NCI-H345 treated with DMSO at 0.1 percent for 48 hours (cell line): ENCODE results near the gene USH1C.

Experiments used
- DNase-seq: peaks from one replicate; lab custom pipeline; 2025; ENCODE audit not compliant: unreplicated experiment; lab: John Stamatoyannopoulos, UW

Gene USH1C

DNA sequence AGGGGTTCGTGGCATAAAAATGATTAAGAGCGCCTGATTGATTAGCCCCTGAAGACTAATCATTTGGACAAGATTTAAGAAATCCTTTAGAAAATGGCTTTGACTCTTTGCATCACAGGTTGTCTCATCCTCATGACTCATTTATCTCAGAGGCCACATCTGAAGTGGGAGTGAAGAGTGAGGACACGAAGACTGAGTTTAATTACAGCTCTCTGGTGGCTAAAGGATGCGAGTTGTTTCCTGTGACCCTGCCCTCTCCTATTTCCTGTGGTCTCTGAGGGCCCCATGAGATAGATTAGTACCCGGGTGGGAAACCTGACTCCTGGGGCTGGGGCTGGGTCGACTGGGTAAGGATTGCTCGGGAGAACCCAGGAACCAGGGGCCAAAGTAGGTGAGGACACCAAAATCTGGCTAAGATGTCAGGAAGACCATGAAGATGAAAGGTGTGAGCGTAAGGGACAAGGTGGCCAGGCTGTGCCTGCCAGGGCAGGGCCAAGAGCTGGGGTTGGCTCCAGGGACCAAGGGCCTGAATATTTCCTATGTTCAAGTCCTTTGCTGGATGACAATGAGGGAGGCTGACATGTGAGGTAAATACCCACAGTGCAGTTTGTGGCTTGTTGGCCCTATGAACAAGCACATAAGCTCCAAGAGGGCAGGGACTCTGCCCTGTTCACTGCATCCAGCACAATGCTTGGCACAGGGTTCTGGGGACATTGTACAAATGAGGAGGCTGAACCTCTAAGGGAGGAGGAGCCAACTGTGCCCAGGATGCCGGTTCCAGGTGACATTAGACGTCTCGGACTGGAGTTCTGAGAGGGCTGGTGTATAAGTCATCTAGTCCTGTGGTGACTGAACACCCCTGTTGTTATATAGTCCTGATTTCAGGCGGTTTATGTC lies 6.5 kb upstream of the USH1C start:
- DNase-seq: no peak

DNA sequence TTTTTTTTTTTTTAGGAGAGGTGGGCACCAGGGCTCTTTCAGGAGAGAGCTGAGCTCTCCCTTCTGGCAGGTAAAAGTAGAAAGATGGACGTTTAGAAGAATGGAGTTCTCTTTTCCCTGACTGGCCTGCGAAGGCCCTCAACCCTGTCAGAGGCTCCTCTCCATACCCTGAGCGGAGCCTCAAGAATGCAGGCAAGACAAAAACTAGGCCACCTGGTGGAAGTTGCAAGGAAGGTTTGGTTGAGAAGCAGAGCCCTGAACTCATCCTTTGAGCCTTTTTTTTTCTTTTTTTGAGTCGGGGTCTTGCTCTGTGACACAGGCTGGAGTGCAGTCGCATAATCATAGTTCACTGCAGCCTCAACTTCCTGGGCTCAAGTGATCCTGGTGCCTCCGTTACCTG lies 4.2 kb upstream of the USH1C start:
- DNase-seq: no peak

DNA sequence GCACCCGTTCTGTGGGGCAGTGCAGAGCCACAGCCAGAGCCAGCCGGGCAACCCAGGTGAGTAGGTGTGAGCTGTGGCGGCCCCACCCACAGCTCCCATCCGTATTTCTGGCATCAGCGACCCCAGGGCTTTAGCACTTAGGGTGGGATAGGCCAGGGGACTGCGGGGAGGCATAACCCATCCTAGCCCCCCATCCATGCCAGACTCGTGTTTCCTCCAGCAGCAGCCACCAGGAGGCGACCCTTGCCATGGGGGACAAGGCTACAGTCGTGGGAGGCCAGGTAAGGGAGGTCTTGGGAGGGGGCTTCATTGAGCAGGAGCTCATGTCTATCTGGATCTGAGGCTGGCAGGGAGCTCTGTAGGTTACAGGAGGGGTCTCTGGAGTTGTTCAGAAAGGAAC lies 3.7 kb upstream of the USH1C start:
- no peak for DNase-seq

DNA sequence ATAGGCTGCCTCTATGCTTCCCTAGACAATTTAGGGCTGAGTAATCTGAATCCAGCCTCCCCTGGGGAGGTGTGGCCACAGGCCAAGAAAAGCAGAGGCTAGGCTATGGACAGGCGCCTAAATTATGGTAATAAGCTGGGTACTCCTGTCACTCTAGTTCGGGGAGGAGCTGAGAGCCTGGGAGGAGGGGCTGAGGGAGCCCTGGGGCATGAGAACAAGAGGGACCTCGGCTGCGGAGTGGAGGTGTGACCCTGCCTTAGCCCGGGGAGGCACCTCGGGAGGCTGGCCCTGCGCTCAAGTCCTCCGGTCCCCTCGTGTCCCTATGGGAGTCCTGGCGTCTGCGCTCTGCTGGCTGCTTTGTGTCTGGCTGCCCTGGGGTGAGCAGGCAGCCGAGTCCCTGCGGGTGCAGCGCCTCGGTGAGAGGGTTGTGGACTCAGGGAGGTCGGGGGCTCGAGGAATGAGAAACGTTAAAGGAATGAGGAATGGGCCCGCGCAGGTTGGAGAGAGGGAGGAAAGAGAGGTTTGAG lies 2.9 kb upstream of the USH1C start, which contains the start of gene OTOG:
TSS of gene OTOG (plus strand) at position 209 of the 527 bp plus-strand sequence. CDS start at position 323, 114 bp downstream.
- peak; percentile 43 for DNase-seq

DNA sequence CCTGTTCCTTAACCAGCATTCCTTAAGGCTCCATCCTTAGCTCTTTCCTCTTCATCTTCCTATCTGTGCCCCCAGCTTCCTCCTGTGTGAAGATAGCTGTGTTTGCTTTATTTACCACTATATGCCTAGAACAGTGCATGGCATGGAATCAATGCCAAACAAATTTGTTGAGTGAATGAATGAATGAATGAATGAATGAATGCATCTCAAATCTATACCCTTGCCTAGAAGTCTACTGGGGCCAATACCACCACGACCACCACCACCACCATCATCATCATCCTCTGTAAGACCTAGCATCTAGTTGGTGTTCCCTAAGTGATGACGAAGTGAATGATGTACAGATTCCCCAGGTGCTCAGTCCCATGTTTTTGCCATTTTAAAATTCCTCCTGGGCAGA lies 2.0 kb upstream of the USH1C start:
- no peak for DNase-seq

DNA sequence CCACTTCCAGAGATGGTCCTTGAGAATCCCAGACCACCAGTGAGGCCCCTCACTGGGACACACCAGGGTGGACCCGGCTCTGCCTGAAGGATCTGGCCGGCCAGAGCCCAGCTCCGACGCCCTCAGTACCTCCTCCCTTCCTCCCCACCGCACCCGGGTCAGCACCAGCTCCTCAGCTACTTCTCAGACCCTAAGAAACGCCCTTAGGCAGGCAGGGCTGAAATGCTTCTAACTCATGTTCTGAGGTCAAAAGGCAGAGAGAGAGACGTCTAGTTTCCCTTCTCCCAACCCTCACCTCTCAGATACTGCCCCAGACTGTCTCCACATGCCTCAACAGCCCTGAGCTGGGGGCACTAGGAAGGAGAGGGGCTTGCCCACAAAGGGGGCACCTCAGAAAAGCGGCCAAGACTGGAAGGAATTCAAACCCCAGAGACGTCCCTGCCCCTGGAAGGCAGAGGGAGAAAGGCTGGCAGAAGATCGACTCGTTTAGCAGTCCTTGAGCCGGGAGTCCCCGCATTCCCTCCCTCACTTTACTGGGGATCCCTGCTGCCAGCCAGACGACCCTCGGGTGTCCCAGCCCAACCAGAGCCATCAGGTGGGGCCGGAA lies 539 bp downstream of the USH1C start:
- no peak for DNase-seq

DNA sequence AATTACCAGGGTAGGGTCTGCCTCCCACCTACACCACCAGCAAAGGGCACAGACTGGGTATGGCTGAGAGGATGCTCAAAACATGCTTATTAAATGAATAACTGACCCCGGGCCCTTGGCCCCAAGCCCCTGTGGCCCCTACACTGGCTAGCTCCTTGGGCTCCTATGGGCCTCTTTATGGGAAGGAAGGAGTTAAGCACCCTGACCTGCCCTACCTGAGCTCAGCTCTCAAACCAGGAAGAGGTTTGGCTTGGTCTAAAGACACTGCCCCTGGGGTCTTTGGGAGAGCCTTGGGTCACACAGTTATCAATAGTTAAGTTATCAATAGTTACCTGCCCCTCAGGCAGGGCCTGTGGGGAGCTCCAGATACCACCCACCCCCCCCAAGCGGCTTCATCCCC lies 1.2 kb downstream of the USH1C start:
- no peak for DNase-seq

DNA sequence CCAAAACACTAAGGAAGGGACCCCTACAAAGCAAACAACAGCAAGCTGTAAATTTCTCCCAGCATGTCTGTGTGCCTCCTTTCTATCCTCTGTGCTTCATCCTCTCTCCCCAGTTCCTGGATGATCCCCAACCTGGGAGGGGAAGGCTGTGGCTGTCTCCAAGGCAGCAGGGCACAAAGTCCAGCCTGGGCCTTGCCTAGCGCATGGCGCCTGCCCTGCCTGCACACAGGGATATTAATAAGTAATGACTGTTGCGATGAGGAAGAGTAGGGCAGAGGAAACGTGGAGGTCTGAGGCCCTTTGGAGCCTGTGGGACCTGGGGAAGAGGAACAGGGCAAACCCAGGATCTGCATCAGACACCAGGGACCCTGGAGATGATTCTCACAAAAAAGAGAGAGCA lies 2.0 kb downstream of the USH1C start:
- DNase-seq: no peak

DNA sequence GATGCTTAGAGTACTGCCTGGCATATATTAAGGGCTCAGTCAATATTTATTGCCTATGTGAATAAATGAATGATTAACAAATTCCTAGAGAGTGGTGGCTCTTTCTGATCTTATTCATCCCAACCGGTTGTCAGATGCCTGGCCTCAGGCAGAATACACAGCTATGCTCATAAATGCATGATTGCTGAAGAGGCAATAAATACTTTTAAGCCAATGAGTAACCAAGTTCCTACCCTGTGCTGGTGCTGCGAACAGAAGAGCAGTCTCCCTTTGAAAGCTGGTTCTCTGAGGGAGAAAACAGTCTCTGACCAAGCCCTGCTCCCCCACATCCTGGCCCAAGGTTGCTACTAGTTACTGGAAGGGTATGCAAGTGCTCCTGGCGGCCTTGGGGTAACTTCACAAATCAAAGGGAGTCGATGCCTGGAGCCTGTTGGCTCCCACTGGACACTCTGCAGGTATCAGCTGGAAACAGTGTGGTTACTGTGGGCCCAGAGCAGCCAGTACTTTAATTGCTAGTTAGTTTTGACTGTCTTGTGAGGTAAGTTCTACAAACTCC lies 2.8 kb downstream of the USH1C start:
- no peak for DNase-seq

DNA sequence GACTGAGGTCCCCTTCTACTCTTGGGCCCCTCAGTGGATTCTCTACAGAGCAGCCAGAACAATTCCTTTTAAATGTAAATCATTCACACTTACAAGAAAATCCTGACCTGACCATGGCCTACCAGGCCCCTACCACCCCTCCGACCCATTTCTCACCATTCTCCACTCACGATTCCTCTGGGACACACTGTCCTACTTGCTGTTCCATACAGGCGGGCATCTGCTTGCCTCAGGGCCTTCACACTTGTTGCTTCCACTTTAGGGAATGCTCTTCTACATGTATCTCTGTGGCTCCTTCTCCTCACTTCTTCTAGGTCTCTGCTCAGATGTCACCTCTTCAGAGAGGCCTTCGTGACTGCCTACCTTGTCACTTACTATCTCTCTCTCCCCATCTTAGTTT lies 3.4 kb downstream of the USH1C start:
- no peak for DNase-seq

DNA sequence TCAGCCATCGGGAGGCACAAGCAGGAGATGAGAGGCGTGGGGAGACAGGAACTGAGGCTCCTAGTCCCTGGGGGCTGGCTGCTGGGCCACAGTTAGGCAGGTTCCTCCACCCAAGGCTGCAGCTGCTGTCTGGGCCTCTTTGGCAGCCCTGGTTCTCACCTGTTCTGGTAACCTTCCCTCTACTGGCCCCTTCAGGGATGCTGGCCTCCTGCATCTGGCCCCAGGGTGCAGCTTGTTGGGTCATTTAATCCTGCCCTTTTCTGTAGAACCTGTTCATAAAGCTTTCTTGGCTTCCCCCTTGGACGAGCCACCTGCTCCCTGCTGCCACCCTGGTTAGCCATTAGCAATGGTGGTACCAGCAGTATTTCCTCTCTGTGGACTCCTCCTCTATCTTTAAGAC lies 5.5 kb downstream of the USH1C start:
- no peak for DNase-seq

DNA sequence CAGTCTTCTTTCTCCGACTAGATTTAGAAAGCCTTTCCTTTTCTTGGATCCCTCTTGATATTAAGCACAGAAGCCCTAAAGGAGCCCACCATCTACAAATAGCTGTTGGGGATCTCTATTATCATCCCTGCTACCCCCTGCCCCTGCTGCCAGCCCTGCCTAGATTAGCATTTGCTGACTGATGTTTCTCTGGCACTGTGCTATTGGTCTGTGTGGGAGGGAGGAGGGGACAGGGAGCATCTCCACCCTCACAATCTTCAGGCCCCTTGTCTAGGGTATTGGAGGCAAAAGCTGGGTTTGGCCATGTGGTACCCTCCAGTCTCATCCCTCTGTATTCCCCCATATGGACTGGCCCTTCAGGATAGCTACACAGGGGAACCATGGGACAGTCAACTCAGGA lies 6.2 kb downstream of the USH1C start:
- DNase-seq: no peak

DNA sequence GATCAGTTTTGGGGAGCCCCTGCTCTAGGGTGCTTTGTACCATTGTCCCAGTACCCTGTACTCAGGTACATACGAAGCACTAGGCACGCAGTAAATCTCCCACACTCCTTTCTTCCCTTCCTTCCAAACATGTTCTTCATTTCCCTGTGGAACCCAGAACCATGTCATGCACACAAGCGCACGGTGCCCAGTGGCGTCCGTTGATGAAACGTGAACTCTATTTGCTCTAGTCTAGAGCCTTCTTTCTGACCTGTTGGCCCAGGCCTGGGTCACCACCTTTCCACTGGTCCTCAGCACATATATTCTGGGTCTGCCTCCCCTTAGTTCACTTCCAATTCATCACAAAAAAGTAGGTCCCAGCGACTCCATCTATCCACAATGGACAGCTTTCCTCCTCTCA lies 7.0 kb downstream of the USH1C start:
- no peak for DNase-seq

DNA sequence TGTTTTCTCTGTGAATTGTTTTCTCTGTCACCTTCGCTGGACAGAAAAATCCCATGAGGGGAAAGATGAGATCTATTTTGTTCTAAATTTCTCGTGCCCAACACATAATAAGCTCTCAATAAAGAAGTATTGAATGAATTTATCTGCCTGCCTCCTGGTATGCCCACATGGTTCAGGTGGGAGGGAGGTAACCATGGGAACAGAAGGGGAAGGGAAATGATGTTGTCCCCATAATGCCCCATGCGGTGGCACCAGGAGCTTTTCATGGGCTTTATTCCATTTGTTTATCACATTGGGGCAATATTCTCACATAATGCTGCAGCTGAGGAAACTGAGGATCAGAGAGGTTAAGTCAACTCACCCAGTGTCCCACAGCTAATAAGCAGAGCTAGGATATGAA lies 8.7 kb downstream of the USH1C start:
- no peak for DNase-seq

DNA sequence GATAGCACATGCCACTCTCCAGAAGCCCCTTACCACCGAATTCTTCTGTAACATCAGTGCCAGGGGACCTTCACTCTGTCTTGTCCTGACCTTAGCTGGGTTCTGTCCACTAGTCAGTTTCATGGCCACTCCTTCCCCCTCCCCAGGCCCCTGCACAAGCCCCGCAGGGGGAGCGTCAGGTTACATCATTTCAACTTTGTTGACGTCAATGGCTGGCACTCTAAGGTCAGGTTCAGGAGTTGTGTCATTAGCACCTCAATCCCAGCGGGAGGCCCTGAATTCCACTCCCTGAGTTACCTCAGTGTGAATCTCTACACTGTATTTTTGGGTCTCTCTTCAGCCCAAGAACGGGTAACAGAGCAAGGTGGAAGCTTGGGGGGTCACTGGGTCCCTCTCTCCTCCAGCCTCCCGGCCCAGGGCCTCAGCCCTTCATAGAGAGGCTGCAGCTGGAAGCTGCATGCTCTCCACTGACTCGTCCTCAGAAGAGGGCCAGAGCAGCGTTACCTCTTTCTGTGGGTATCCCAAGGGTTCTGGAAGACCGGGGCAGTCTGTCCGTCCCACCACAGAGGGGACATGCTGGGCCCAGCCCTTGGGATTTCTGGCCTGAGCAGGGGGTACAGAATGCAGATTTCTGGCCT lies 10.3 kb downstream of the USH1C start:
- DNase-seq: no peak

DNA sequence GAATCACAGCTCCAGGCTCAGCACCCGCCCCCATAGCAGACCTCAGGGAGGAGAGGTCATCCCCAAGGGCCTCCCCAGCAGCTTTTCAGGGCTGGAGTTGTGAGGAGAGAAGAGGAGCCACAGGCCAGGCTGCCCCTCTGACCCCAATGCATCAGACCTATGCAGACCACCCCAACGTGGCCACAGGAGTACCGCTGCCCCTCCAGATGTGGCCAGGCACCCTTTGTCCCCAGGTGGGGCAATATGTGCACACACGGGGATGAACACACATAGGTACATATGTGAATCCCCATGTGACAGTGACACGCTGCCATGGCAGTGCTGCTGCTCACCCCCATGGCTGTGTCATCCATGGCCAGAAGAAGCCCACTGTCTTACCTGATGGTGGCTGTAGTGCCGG lies 10.9 kb downstream of the USH1C start:
- no peak for DNase-seq

DNA sequence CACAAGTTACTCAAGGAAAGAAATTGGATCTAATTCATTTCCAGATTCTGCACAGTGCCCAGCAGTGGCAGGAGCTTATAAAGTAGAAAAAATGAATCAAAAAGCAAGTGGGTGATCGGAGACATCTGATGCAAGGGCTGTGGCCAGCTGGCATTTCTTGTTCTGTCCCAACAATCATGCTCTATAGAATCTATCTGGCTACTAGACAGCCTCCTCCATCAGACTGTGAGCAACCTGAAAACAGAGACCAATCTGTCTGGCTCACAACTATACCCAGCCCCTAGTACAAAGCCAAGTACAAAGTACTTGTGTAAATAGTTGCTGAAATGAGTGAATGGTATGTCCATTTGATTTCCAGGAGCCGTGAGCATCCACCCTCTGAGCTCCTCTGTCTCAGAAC lies 11.4 kb downstream of the USH1C start:
- DNase-seq: no peak

DNA sequence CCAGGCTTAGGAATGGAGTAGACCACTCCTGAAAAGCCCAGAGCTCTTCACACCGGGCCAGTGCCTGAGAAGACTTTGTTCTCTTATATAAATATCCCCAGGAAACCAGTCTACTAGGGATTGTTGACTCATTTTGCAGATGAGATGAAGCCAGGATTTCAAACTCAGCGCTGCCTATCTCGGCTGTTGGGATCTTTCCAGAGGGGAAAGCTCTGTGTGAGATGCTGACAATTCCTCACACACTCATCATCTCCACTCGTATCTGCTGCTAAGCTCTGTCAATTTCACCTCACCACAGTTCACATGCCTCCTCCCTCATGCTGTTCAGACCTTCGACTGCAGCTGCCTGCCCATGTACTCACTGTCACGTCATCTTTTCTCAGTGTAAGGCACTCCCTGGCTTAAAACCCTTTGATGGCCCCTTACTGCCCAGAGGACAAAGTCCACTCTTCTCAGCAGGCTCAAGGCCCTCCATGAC lies 12.5 kb downstream of the USH1C start:
- DNase-seq: no peak

DNA sequence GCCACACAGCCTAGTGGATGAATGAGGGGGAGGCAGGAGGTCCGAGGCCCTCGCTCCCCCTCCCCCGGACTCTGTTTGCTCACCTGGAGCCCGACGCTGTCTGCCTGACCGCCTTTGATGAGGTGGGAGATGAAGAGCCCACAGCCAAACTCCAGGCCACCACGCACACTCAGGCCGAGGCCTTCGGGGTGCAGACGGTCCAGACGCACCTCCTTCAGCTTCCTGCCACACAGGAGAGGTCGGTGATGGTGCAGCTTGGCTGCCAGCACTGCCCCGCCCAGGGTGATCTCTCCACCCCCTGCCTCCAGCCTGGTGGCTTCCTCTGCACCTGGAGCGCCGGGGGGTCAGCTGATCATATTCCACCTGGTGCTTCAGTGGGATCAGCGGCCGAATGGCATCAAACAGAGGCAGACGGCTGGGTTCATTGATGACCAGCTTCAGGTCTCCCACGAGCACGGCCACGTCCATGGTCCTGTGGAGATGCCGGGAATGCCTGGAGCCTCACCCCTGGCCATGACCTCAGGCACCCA lies 13.1 kb downstream of the USH1C start:
- no peak for DNase-seq

DNA sequence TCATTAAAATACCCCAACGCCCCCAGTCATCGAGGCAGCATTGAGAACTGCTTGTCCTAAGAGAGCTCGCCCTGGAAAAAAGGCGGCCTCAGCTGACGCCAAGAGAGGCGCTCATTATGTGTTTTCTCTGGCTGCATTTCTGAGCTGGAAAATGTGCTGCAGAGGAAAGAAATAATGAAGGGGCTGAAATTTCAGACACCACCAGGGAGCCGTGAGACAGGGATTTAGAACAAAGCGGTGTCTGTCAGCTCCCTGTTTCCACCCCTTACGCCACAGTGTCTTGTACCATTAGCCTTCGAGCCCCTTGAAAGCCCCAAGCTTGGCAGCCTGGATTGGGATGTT lies 14.4 kb downstream of the USH1C start:
- DNase-seq: no peak
